ENCODE results near the gene NR4A1.

Gene NR4A1

GRCh38 chr12:52090291-52090690 is 39.0 kb downstream of the NR4A1 start:
- Histone ChIP-seq H3K27ac (ENCODE audit: extremely low read depth, low read depth, low read length) (no peak overlapping the region), H3K9me3 (ENCODE audit: control insufficient read depth, insufficient read depth, low read depth, low read length) (no peaks in the 10 kb centered on the region), H3K36me3 (ENCODE audit: control insufficient read depth in 2 of 2, insufficient read depth in 1 of 2, low read length in 2 of 2) (no peaks in the 10 kb centered on the region), H3K4me1 (ENCODE audit: control insufficient read depth, insufficient read depth, low read length) (no peaks in the 10 kb centered on the region), H3K4me3 (ENCODE audit: low read depth, low read length) (no peak overlapping the region)
- ChIA-PET POLR2A (interaction anchor here (0.9 to 1.1 kb wide), 2 partner anchors 12 to 68 kb away, joined by 3 read pairs; no protein-coding TSS in a partner anchor), CTCF (interaction anchor here (1.2 to 1.9 kb wide), 2 partner anchors 65 to 70 kb away, joined by 4 to 20 read pairs; no protein-coding TSS in a partner anchor)
- TF ChIP-seq GFI1B (tag by site-specific recombination; IDR thresholded peaks at IDR 0.05) (no peak), ZNF184 (tag by site-specific recombination; IDR thresholded peaks at IDR 0.05) (no peak), ZEB2 (tag by site-specific recombination; IDR thresholded peaks at IDR 0.05) (no peak), HOXA7 (CRISPR knock-in tag; IDR thresholded peaks at IDR 0.05; ENCODE audit: borderline replicate concordance) (no peak), ZBTB17 (tag by site-specific recombination; IDR thresholded peaks at IDR 0.05) (no peak), GLIS2 (tag by site-specific recombination; IDR thresholded peaks at IDR 0.05) (no peak), ZNF423 (tag by site-specific recombination; IDR thresholded peaks at IDR 0.05) (no peak)

DNA sequence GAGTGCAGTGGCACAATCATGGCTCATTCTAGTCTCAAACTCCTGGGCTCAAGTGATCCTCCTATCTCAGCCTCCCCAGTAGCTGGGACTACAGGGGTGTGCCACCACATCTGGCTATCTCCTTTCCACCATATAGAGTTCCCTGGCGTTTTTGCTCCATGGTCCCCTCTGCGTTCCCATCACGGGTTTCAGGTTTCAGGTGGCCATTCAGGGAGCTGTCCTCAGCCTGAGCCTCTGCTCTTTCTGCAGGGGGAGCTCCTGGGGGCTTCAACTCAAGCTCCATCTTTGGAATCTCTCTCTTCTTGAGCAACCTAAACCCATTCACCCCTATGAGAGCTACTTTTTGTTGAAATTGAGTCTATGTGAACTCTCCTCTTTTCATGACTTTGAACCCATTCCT is 39.8 kb downstream of the NR4A1 start:
- Histone ChIP-seq H3K9me3 (ENCODE audit: control insufficient read depth, insufficient read depth, low read depth, low read length) (no peaks in the 10 kb centered on the region), H3K4me3 (ENCODE audit: low read depth, low read length) (no peak overlapping the region), H3K4me1 (ENCODE audit: control insufficient read depth, insufficient read depth, low read length) (no peaks in the 10 kb centered on the region), H3K27ac (ENCODE audit: extremely low read depth, low read depth, low read length) (no peak overlapping the region), H3K36me3 (ENCODE audit: control insufficient read depth in 2 of 2, insufficient read depth in 1 of 2, low read length in 2 of 2) (no peaks in the 10 kb centered on the region)
- ChIA-PET POLR2A (interaction anchor here (0.9 to 1.1 kb wide), 2 partner anchors 13 to 68 kb away, joined by 3 read pairs; no protein-coding TSS in a partner anchor), CTCF (interaction anchor here (0.7 to 1.9 kb wide), 5 partner anchors 27 to 87 kb away, joined by 3 to 20 read pairs (median 4); no protein-coding TSS in a partner anchor)
- TF ChIP-seq, protein P1, sequence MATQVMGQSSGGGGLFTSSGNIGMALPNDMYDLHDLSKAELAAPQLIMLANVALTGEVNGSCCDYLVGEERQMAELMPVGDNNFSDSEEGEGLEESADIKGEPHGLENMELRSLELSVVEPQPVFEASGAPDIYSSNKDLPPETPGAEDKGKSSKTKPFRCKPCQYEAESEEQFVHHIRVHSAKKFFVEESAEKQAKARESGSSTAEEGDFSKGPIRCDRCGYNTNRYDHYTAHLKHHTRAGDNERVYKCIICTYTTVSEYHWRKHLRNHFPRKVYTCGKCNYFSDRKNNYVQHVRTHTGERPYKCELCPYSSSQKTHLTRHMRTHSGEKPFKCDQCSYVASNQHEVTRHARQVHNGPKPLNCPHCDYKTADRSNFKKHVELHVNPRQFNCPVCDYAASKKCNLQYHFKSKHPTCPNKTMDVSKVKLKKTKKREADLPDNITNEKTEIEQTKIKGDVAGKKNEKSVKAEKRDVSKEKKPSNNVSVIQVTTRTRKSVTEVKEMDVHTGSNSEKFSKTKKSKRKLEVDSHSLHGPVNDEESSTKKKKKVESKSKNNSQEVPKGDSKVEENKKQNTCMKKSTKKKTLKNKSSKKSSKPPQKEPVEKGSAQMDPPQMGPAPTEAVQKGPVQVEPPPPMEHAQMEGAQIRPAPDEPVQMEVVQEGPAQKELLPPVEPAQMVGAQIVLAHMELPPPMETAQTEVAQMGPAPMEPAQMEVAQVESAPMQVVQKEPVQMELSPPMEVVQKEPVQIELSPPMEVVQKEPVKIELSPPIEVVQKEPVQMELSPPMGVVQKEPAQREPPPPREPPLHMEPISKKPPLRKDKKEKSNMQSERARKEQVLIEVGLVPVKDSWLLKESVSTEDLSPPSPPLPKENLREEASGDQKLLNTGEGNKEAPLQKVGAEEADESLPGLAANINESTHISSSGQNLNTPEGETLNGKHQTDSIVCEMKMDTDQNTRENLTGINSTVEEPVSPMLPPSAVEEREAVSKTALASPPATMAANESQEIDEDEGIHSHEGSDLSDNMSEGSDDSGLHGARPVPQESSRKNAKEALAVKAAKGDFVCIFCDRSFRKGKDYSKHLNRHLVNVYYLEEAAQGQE (tag by site-specific recombination; IDR thresholded peaks at IDR 0.05), result 0 out of 2 replicates have a peak, but pooled peaks have one; percentile 14
- no peak for TF ChIP-seq HOXD13 (CRISPR knock-in tag; IDR thresholded peaks at IDR 0.05; ENCODE audit: borderline replicate concordance)

- POLR2A ChIA-PET, result no interaction called here
- H3K36me3 ChIP-seq (ENCODE audit: control insufficient read depth in 2 of 2, insufficient read depth in 1 of 2, low read length in 2 of 2), result no peaks in the 10 kb centered on the region
- H3K9me3 ChIP-seq (ENCODE audit: control insufficient read depth, insufficient read depth, low read depth, low read length), result no peaks in the 10 kb centered on the region
- H3K27ac ChIP-seq (ENCODE audit: extremely low read depth, low read depth, low read length), result no peak overlapping the region
- CTCF ChIA-PET, result interaction anchor here (0.7 to 1.9 kb wide), 2 partner anchors 34 to 66 kb away, joined by 3 to 20 read pairs; no protein-coding TSS in a partner anchor
- TF ChIP-seq, protein P2, sequence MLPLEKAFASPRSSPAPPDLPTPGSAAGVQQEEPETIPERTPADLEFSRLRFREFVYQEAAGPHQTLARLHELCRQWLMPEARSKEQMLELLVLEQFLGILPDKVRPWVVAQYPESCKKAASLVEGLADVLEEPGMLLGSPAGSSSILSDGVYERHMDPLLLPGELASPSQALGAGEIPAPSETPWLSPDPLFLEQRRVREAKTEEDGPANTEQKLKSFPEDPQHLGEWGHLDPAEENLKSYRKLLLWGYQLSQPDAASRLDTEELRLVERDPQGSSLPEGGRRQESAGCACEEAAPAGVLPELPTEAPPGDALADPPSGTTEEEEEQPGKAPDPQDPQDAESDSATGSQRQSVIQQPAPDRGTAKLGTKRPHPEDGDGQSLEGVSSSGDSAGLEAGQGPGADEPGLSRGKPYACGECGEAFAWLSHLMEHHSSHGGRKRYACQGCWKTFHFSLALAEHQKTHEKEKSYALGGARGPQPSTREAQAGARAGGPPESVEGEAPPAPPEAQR (tag by site-specific recombination; IDR thresholded peaks at IDR 0.05), result no peak
- TF ChIP-seq ZEB2 (tag by site-specific recombination; IDR thresholded peaks at IDR 0.05), result no peak
- TF ChIP-seq ZNF473 (tag by site-specific recombination; IDR thresholded peaks at IDR 0.05), result no peak
- TF ChIP-seq ZNF701 (tag by site-specific recombination; IDR thresholded peaks at IDR 0.05), result no peak
- H3K4me3 ChIP-seq (ENCODE audit: low read depth, low read length), result no peak overlapping the region
- H3K4me1 ChIP-seq (ENCODE audit: control insufficient read depth, insufficient read depth, low read length), result no peaks in the 10 kb centered on the region
Observed at GRCh38 chr12:52091869-52092268, 40.6 kb downstream of the NR4A1 start.

DNA sequence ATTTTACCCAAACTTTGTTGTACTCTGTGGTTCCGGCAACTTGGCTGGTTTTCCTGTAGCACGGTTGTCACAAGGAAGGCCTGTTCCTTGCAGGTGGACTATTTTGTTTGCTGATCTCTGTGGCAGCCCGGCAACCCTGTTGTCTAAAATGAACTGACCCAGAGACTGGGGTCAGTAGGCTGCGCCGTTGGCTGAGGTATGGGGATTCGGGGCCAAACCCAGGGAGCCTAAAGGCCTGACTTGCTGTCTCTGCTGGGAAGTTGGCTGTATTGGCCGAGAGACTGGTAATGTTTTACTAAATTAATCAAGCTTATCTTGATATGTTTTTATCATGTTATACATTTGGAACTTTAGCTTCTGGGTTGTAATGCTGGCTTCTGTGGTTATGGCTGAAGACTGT is 42.1 kb downstream of the NR4A1 start:
- ChIA-PET POLR2A (no interaction called here), CTCF (interaction anchor here (0.7 to 2.1 kb wide), 7 partner anchors 9 to 667 kb away, joined by 3 to 15 read pairs (median 3); partner anchors contain the start of gene ATG101)
- H3K36me3 ChIP-seq (ENCODE audit: control insufficient read depth in 2 of 2, insufficient read depth in 1 of 2, low read length in 2 of 2), result no peaks in the 10 kb centered on the region
- H3K9me3 ChIP-seq (ENCODE audit: control insufficient read depth, insufficient read depth, low read depth, low read length), result no peaks in the 10 kb centered on the region
- no peak overlapping the region for H3K27ac ChIP-seq (ENCODE audit: extremely low read depth, low read depth, low read length)
- H3K4me1 ChIP-seq (ENCODE audit: control insufficient read depth, insufficient read depth, low read length), result no peaks in the 10 kb centered on the region
- TF ChIP-seq ZNF561 (tag by site-specific recombination; IDR thresholded peaks at IDR 0.05; ENCODE audit: borderline replicate concordance), result no peak
- H3K4me3 ChIP-seq (ENCODE audit: low read depth, low read length), result no peak overlapping the region
